GM19468 (cell line): ENCODE data around the gene SDK1.

Source experiments
- ATAC-seq: cut with Tn5 transposase; IDR thresholded peaks from one replicate; pipeline ENCODE4 v1.9.1; 2021; ENCODE audit warnings: mild to moderate bottlenecking, moderate library complexity, moderate number of reproducible peaks; ENCODE audit not compliant: unreplicated experiment; ENCODE audit errors: extremely low read depth

The SDK1 gene

GRCh38 chr7:3844540-3845151, 543.6 kb downstream of the SDK1 start:
- no peak for ATAC-seq

GRCh38 chr7:3846738-3847137, 545.7 kb downstream of the SDK1 start:
- no peak for ATAC-seq

GRCh38 chr7:3847336-3847735, 546.3 kb downstream of the SDK1 start:
- ATAC-seq, result no peak

- no peak for ATAC-seq
These were observed 558.4 kb downstream of the SDK1 start for GRCh38 chr7:3859431-3859830.

- ATAC-seq, result no peak
These were observed 559.9 kb downstream of the SDK1 start for GRCh38 chr7:3860932-3861331.

GRCh38 chr7:3861386-3861785, 560.3 kb downstream of the SDK1 start:
- no peak for ATAC-seq

GRCh38 chr7:3861941-3862340, 560.9 kb downstream of the SDK1 start:
- no peak for ATAC-seq

- no peak for ATAC-seq
These were observed 561.7 kb downstream of the SDK1 start for GRCh38 chr7:3862774-3863173.

GRCh38 chr7:3866277-3866676, 565.2 kb downstream of the SDK1 start:
- no peak for ATAC-seq

GRCh38 chr7:3867863-3868262, 566.8 kb downstream of the SDK1 start:
- ATAC-seq, result no peak

GRCh38 chr7:3879355-3880075, 578.5 kb downstream of the SDK1 start:
- ATAC-seq, result no peak

- ATAC-seq, result no peak
These were observed 579.4 kb downstream of the SDK1 start for GRCh38 chr7:3880228-3880987.

- no peak for ATAC-seq
These were observed 581.7 kb downstream of the SDK1 start for GRCh38 chr7:3882782-3883181.

- no peak for ATAC-seq
These were observed 583.5 kb downstream of the SDK1 start for GRCh38 chr7:3884543-3884942.

- ATAC-seq, result no peak
These were observed 586.1 kb downstream of the SDK1 start for GRCh38 chr7:3887096-3887690.

GRCh38 chr7:3888096-3888495, 587.0 kb downstream of the SDK1 start:
- no peak for ATAC-seq

- ATAC-seq, result no peak
These were observed 591.1 kb downstream of the SDK1 start for GRCh38 chr7:3892157-3892556.

GRCh38 chr7:3892686-3893085, 591.6 kb downstream of the SDK1 start:
- no peak for ATAC-seq

GRCh38 chr7:3893151-3893788, 592.2 kb downstream of the SDK1 start:
- ATAC-seq, result no peak

- no peak for ATAC-seq
These were observed 592.7 kb downstream of the SDK1 start for GRCh38 chr7:3893789-3894153.
